Measurements from ENCODE around the gene GADD45B. TPM values are rescaled to one million over a fixed set of nuclear protein-coding genes. Genes with fewer than 3 reads are reported as not detected.
A peak's percentile ranks its signal among the peaks of the same experiment; 100 is the strongest.

GADD45B gene
- total RNA-seq, 1 experiment from 2014 or later, result 37.9 TPM

- no peaks in the 10 kb centered on the region for H3K9me2 ChIP-seq (ENCODE audit: insufficient read depth)
- no peak for DNase-seq (ENCODE audit: low read depth, low spot score)
Measured at GRCh38 chr19:2476451-2477140, 669 bp downstream of the GADD45B start.

More at GRCh38 chr19:2476451-2477140, 669 bp downstream of the GADD45B start:
- intact Hi-C loops (cut with micrococcal nuclease), result loop anchor here (1.0 kb wide), 1 partner anchor 49 kb away; no protein-coding TSS in a partner anchor
- no peaks in the 10 kb centered on the region for H3K27me3 ChIP-seq (ENCODE audit: insufficient read depth, low read length)
- peaks cover 2 to 20% of the 10 kb centered on the region in 2 experiments; a peak in 1 of 4 replicates for H3K36me3 ChIP-seq (ENCODE audit: control insufficient read depth in 1 of 2, insufficient read depth in 2 of 2, low read length in 2 of 2)
- H3K4me2 ChIP-seq (ENCODE audit: low read length), result peak overlapping the region; percentile 98
- RAD21 ChIA-PET (ENCODE audit: low non-redundant PET in 1 of 2, low total read pairs in 2 of 2, uncharacterized antibody in 2 of 2, unreplicated experiment in 2 of 2), result interaction anchor here (0.7 to 2.4 kb wide), 14 partner anchors 15 to 138 kb away, joined by 3 to 11 read pairs (median 5); no protein-coding TSS in a partner anchor
- H2AFZ ChIP-seq (ENCODE audit: low read depth, low read length, poor library complexity, severe bottlenecking), result no peak overlapping the region
- TSS peak; percentile 94 for BruUV-seq (replicated peaks)
- peak overlapping the region; percentile 96 to 99 for H3K4me3 ChIP-seq (replicated peaks in 1 of 2; ENCODE audit: low read depth in 1 of 2, low read length in 2 of 2)
- ATAC-seq, result peak; percentile 5
- H3K9ac ChIP-seq (ENCODE audit: low read length), result peak overlapping the region; percentile 93
- peaks cover 24% of the 10 kb centered on the region for H3K79me2 ChIP-seq (ENCODE audit: insufficient read depth, low read length)
- no peak for TF ChIP-seq POLR2A (IDR thresholded peaks at IDR 0.05; ENCODE audit: borderline replicate concordance, extremely low read depth, insufficient read depth, insufficient read length)
- no peak for TF ChIP-seq EGR1 (IDR thresholded peaks at IDR 0.05; ENCODE audit: low read depth)
- no peak; the same call in 1 of the 2 replicates for TF ChIP-seq MAX (IDR thresholded peaks at IDR 0.05)
- TF ChIP-seq, protein P1, sequence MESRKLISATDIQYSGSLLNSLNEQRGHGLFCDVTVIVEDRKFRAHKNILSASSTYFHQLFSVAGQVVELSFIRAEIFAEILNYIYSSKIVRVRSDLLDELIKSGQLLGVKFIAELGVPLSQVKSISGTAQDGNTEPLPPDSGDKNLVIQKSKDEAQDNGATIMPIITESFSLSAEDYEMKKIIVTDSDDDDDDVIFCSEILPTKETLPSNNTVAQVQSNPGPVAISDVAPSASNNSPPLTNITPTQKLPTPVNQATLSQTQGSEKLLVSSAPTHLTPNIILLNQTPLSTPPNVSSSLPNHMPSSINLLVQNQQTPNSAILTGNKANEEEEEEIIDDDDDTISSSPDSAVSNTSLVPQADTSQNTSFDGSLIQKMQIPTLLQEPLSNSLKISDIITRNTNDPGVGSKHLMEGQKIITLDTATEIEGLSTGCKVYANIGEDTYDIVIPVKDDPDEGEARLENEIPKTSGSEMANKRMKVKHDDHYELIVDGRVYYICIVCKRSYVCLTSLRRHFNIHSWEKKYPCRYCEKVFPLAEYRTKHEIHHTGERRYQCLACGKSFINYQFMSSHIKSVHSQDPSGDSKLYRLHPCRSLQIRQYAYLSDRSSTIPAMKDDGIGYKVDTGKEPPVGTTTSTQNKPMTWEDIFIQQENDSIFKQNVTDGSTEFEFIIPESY (IDR thresholded peaks at IDR 0.05; ENCODE audit: extremely low read depth, insufficient replicate concordance, low read length), result no peak
- TF ChIP-seq ATF3 (IDR thresholded peaks at IDR 0.05), result no peak
- no peak for TF ChIP-seq CEBPB (IDR thresholded peaks at IDR 0.05; ENCODE audit: low read depth)
- TF ChIP-seq FOSL1 (IDR thresholded peaks at IDR 0.05; ENCODE audit: low read depth), result no peak
- no peak for TF ChIP-seq RAD21 (IDR thresholded peaks at IDR 0.05; ENCODE audit: low read depth)
- TF ChIP-seq POLR2AphosphoS5 (IDR thresholded peaks at IDR 0.05; ENCODE audit: low read depth, low read length), result no peak
- TF ChIP-seq TCF7L2 (IDR thresholded peaks at IDR 0.05; ENCODE audit: borderline replicate concordance, extremely low read depth, insufficient read depth, insufficient read length), result no peak
- no peak for TF ChIP-seq ZNF274 (IDR thresholded peaks at IDR 0.05; ENCODE audit: low read depth, low read length)
- no peak for TF ChIP-seq EZH2 (IDR thresholded peaks at IDR 0.05)
- TF ChIP-seq JUND (IDR thresholded peaks at IDR 0.05), result no peak; the same call in 1 of the 2 replicates
- POLR2A ChIA-PET, result interaction anchor here (0.6 to 4.0 kb wide), 43 partner anchors 8 to 307 kb away, joined by 3 to 91 read pairs (median 7); partner anchors contain the start of genes LSM7, SGTA and TIMM13
- H3K27ac ChIP-seq (ENCODE audit: low read depth, low read length), result peak overlapping the region; percentile 78
- H3K9me3 ChIP-seq (ENCODE audit: control insufficient read depth in 1 of 2, insufficient read depth in 1 of 2, low read depth in 1 of 2, low read length in 2 of 2), result no peaks in the 10 kb centered on the region
- H3K4me1 ChIP-seq (ENCODE audit: control insufficient read depth in 1 of 2, insufficient read depth in 2 of 2, low read length in 2 of 2), result peaks cover 18 to 42% of the 10 kb centered on the region in 2 experiments
- CTCF ChIA-PET, result interaction anchor here (0.8 to 3.0 kb wide), 8 partner anchors 13 to 142 kb away, joined by 3 to 24 read pairs (median 4); no protein-coding TSS in a partner anchor
- H4K20me1 ChIP-seq (ENCODE audit: insufficient read depth), result peaks cover 14% of the 10 kb centered on the region; the same call in 1 of the 2 replicates

Data from HCT116 (cell line).